ENCODE results near the gene SAMD3. TPM values are rescaled to one million over a fixed set of nuclear protein-coding genes. Genes with fewer than 3 reads are reported as not detected.

SAMD3 gene
- total RNA-seq: 0.39 and 1.9 TPM in 2 replicates

DNA sequence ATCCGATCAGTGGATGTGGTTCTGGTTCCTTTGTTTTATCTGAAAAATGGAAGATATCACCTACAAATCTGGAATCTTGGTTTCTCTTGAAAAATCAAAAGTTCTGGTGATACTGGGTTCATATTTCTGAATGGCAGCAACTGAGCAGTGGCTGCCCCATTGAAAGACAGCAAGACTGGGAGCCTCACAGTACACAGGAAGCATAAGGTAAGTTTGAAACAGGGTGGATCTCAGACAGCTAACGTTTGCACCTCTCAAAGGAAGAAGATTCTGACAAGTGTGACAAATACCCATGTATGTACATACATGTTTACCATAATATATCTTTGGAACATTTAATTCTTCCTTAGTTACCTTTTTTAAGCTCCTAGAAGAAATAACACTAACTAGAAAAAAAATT is at the start of gene SAMD3:
TSS of gene SAMD3 (minus strand) at position 177 of the 400 bp plus-strand sequence. CDS start 7,678 bp downstream, outside the sequence.

Other genes with a start within 250 kb of the SAMD3 start
- 8.9 and 9.7 TPM in 2 replicates for gene L3MBTL3, start 204.4 kb downstream of the SAMD3 start, total RNA-seq
- gene TMEM200A, start 143.1 kb upstream of the SAMD3 start, total RNA-seq: 27.4 and 54.5 TPM in 2 replicates

All from articular chondrocyte of knee joint (primary cell).